Vagina (tissue), 2 donors: ENCODE data around the gene SLC36A2. TPM values are rescaled to one million over a fixed set of nuclear protein-coding genes. Genes with fewer than 3 reads are reported as not detected.
"Not testable (repeated sequence)": the region's sequence is repeated elsewhere in the genome, so short reads cannot be mapped to it uniquely, and the experiment has no call there.

Experiments
- DNase-seq, 2 donors: peaks; one replicate each; pipeline ENCODE4 v3.0.0-alpha.2; 2017; ENCODE audit errors: extremely low spot score in 2 of 2
- H3K27ac ChIP-seq: fragments of 200-600 bp; sonication (generic); one replicate; pipeline ENCODE4 v1.5.1; 2019
- H3K27me3 ChIP-seq: fragments of 200-600 bp; sonication (generic); one replicate; pipeline ENCODE4 v1.5.1; 2019
- H3K36me3 ChIP-seq, 2 donors: fragments of 200-600 bp; sonication (generic); one replicate each; pipeline ENCODE4 v1.5.1; 2017 to 2019
- H3K4me1 ChIP-seq: fragments of 200-600 bp; sonication (generic); one replicate; pipeline ENCODE4 v1.5.1; 2019
- H3K4me3 ChIP-seq, 2 donors: fragments of 200-600 bp; sonication (generic); 1 replicate in 1 of 2; 2 replicates in 1 of 2; pipeline ENCODE4 v1.5.1; 2016 to 2019
- H3K9me3 ChIP-seq: fragments of 200-600 bp; sonication (generic); one replicate; pipeline ENCODE4 v1.5.1; 2019
- CTCF ChIP-seq, 3 experiments: fragments of 450-650 bp in 2 of 3; fragments of 200-600 bp in 1 of 3; sonication (generic) in 1 of 3; IDR thresholded peaks; one replicate each; pipeline ENCODE4 v1.5.1; 2017 to 2019; ENCODE audit warnings: antibody characterized with exemption in 3 of 3, mild to moderate bottlenecking in 2 of 3, moderate library complexity in 2 of 3
- POLR2A ChIP-seq, 2 donors: fragments of 450-650 bp; IDR thresholded peaks; one replicate each; pipeline ENCODE4 v1.6.1; 2017; ENCODE audit warnings: antibody characterized with exemption in 2 of 2, mild to moderate bottlenecking in 2 of 2, moderate library complexity in 2 of 2
- POLR2AphosphoS5 ChIP-seq, 2 donors: sonication (generic); formaldehyde crosslinking; IDR thresholded peaks; one replicate each; pipeline ENCODE4 v1.9.0; 2017; ENCODE audit warnings: antibody characterized with exemption in 2 of 2, mild to moderate bottlenecking in 2 of 2, low read depth in 1 of 2; ENCODE audit not compliant: insufficient read depth in 1 of 2
- intact Hi-C: fragments of 100-400 bp; cut with DNase I; formaldehyde crosslinking; loops from one replicate; pipeline ENCODE4 v1.15.1; 2023
- total RNA-seq: library from RNA; depleted of rRNA; stranded (reverse); fragments of >200 nt; gene quantifications from one replicate; pipeline ENCODE4 v1.2.3, GENCODE V29; 2016

The SLC36A2 gene
- total RNA-seq, 1 donor from 2014 or later, result not detected

- intact Hi-C loops, result no loop called here
- DNase-seq, result no peak
- no peak overlapping the region for H3K4me3 ChIP-seq
- H3K27me3 ChIP-seq, result no peaks in the 10 kb centered on the region
- no peak for TF ChIP-seq POLR2AphosphoS5 (IDR thresholded peaks at IDR 0.05; ENCODE audit: insufficient read depth in 1 of 2, low read depth in 1 of 2)
- TF ChIP-seq POLR2A (IDR thresholded peaks at IDR 0.05), result no peak
- TF ChIP-seq CTCF (IDR thresholded peaks at IDR 0.05), result no peak
- H3K9me3 ChIP-seq, result no peaks in the 10 kb centered on the region
- no peaks in the 10 kb centered on the region for H3K36me3 ChIP-seq
- no peaks in the 10 kb centered on the region for H3K4me1 ChIP-seq
- H3K27ac ChIP-seq, result no peak overlapping the region
Observed at GRCh38 chr5:151381899-151382298, 34.5 kb upstream of the SLC36A2 start.

GRCh38 chr5:151378616-151379015 lies 31.3 kb upstream of the SLC36A2 start:
- H3K27ac ChIP-seq, result no peak overlapping the region
- no peaks in the 10 kb centered on the region for H3K27me3 ChIP-seq
- TF ChIP-seq POLR2A (IDR thresholded peaks at IDR 0.05) (no peak), POLR2AphosphoS5 (IDR thresholded peaks at IDR 0.05; ENCODE audit: insufficient read depth in 1 of 2, low read depth in 1 of 2) (no peak), CTCF (IDR thresholded peaks at IDR 0.05) (no peak)
- H3K9me3 ChIP-seq, result no peaks in the 10 kb centered on the region
- H3K4me1 ChIP-seq, result no peaks in the 10 kb centered on the region
- no peak for DNase-seq
- no peak overlapping the region for H3K4me3 ChIP-seq
- H3K36me3 ChIP-seq, result no peaks in the 10 kb centered on the region
- intact Hi-C loops, result no loop called here

GRCh38 chr5:151374539-151374938 lies 27.2 kb upstream of the SLC36A2 start:
- H3K27me3 ChIP-seq, result no peaks in the 10 kb centered on the region
- H3K4me1 ChIP-seq, result no peaks in the 10 kb centered on the region
- H3K36me3 ChIP-seq, result no peaks in the 10 kb centered on the region
- no peak for TF ChIP-seq POLR2A (IDR thresholded peaks at IDR 0.05)
- TF ChIP-seq POLR2AphosphoS5 (IDR thresholded peaks at IDR 0.05; ENCODE audit: insufficient read depth in 1 of 2, low read depth in 1 of 2), result no peak
- no peak for TF ChIP-seq CTCF (IDR thresholded peaks at IDR 0.05)
- H3K9me3 ChIP-seq, result no peaks in the 10 kb centered on the region
- no peak overlapping the region for H3K27ac ChIP-seq
- intact Hi-C loops, result no loop called here
- H3K4me3 ChIP-seq, result no peak overlapping the region
- no peak for DNase-seq

GRCh38 chr5:151367038-151367437 lies 19.7 kb upstream of the SLC36A2 start:
- H3K9me3 ChIP-seq, H3K27me3 ChIP-seq, H3K36me3 ChIP-seq, H3K4me1 ChIP-seq, H3K27ac ChIP-seq, intact Hi-C loops, H3K4me3 ChIP-seq, DNase-seq: not testable (repeated sequence)

- no peaks in the 10 kb centered on the region for H3K27me3 ChIP-seq
- H3K36me3 ChIP-seq, result no peaks in the 10 kb centered on the region
- intact Hi-C loops, result no loop called here
- no peak overlapping the region for H3K27ac ChIP-seq
- no peak for DNase-seq
- peaks cover 5% of the 10 kb centered on the region for H3K9me3 ChIP-seq
- H3K4me1 ChIP-seq, result no peaks in the 10 kb centered on the region
- no peak overlapping the region for H3K4me3 ChIP-seq
- TF ChIP-seq POLR2A (IDR thresholded peaks at IDR 0.05) (no peak), CTCF (IDR thresholded peaks at IDR 0.05) (no peak), POLR2AphosphoS5 (IDR thresholded peaks at IDR 0.05; ENCODE audit: insufficient read depth in 1 of 2, low read depth in 1 of 2) (no peak)
Observed at GRCh38 chr5:151363673-151364072, 16.3 kb upstream of the SLC36A2 start.

GRCh38 chr5:151362970-151363369 lies 15.6 kb upstream of the SLC36A2 start:
- Histone ChIP-seq H3K27me3 (no peaks in the 10 kb centered on the region), H3K9me3 (peaks cover 5% of the 10 kb centered on the region), H3K4me3 (no peak overlapping the region), H3K27ac (no peak overlapping the region), H3K4me1 (no peaks in the 10 kb centered on the region), H3K36me3 (no peaks in the 10 kb centered on the region)
- TF ChIP-seq POLR2A (IDR thresholded peaks at IDR 0.05) (no peak), POLR2AphosphoS5 (IDR thresholded peaks at IDR 0.05; ENCODE audit: insufficient read depth in 1 of 2, low read depth in 1 of 2) (no peak), CTCF (IDR thresholded peaks at IDR 0.05) (no peak)
- intact Hi-C loops, result no loop called here
- no peak for DNase-seq
